Mucosa of stomach (tissue), 1 donor: ENCODE measurements around the gene CA6.
"Not testable (repeated sequence)": the region's sequence is repeated elsewhere in the genome, so short reads cannot be mapped to it uniquely, and the experiment has no call there.

Source experiments
- H3K27me3 ChIP-seq: one replicate; pipeline ENCODE4 v1.7.0; 2013; ENCODE audit warnings: mild to moderate bottlenecking, low read length; ENCODE audit not compliant: control insufficient read depth, insufficient read depth
- H3K36me3 ChIP-seq: one replicate; pipeline ENCODE4 v1.7.0; 2013; ENCODE audit warnings: low read length; ENCODE audit not compliant: control insufficient read depth, insufficient read depth
- H3K4me1 ChIP-seq: one replicate; pipeline ENCODE4 v1.7.0; 2013; ENCODE audit warnings: mild to moderate bottlenecking, low read length; ENCODE audit not compliant: control insufficient read depth, insufficient read depth
- H3K4me3 ChIP-seq: one replicate; pipeline ENCODE4 v1.7.0; 2013; ENCODE audit warnings: low read length
- H3K9ac ChIP-seq: one replicate; pipeline ENCODE4 v1.7.0; 2013; ENCODE audit warnings: mild to moderate bottlenecking, low read length, moderate library complexity
- H3K9me3 ChIP-seq: one replicate; pipeline ENCODE4 v1.7.0; 2013; ENCODE audit warnings: mild to moderate bottlenecking, low read length, moderate library complexity; ENCODE audit not compliant: control insufficient read depth
- donor health status: Pancreatic carcinoma.

The CA6 gene

GRCh38 chr1:8945568-8945967 is at the start of gene CA6:
TSS of gene CA6 (plus strand) at chr1:8945868. CDS start at chr1:8945887, 19 bp downstream.
- no peak within 1 kb of the TSS for H3K9ac ChIP-seq

GRCh38 chr1:8896775-8897174 is 48.9 kb upstream of the CA6 start:
- not testable (repeated sequence) for H3K36me3 ChIP-seq, H3K9ac ChIP-seq, H3K4me1 ChIP-seq, H3K27me3 ChIP-seq, H3K4me3 ChIP-seq, H3K9me3 ChIP-seq

More at GRCh38 chr1:8945568-8945967, at the start of gene CA6:
- Histone ChIP-seq H3K4me3 (no peak within 1 kb of the TSS), H3K9me3 (no peaks in the 10 kb centered on the region), H3K36me3 (no peaks in the 10 kb centered on the region), H3K4me1 (no peaks in the 10 kb centered on the region), H3K27me3 (no peaks in the 10 kb centered on the region)

- not testable (repeated sequence) for H3K4me1 ChIP-seq, H3K4me3 ChIP-seq, H3K27me3 ChIP-seq
Measured at GRCh38 chr1:8897505-8897904, 48.2 kb upstream of the CA6 start.

GRCh38 chr1:8898418-8898817 is 47.2 kb upstream of the CA6 start:
- H3K4me1 ChIP-seq, H3K9me3 ChIP-seq, H3K36me3 ChIP-seq, H3K4me3 ChIP-seq, H3K9ac ChIP-seq, H3K27me3 ChIP-seq: not testable (repeated sequence)

More at GRCh38 chr1:8897505-8897904, 48.2 kb upstream of the CA6 start:
- H3K9ac ChIP-seq, H3K36me3 ChIP-seq, H3K9me3 ChIP-seq: not testable (repeated sequence)

GRCh38 chr1:8899046-8899445 is 46.6 kb upstream of the CA6 start:
- Histone ChIP-seq H3K4me3 (no peak overlapping the region), H3K27me3 (no peaks in the 10 kb centered on the region), H3K9me3 (no peaks in the 10 kb centered on the region), H3K4me1 (no peaks in the 10 kb centered on the region), H3K36me3 (no peaks in the 10 kb centered on the region), H3K9ac (no peak overlapping the region)

- H3K9ac ChIP-seq, H3K4me3 ChIP-seq, H3K27me3 ChIP-seq, H3K4me1 ChIP-seq, H3K9me3 ChIP-seq, H3K36me3 ChIP-seq: not testable (repeated sequence)
Measured at GRCh38 chr1:8900684-8901083, 45.0 kb upstream of the CA6 start.

GRCh38 chr1:8902765-8903164 is 42.9 kb upstream of the CA6 start:
- Histone ChIP-seq H3K9ac (no peak overlapping the region), H3K9me3 (no peaks in the 10 kb centered on the region), H3K4me3 (no peak overlapping the region), H3K36me3 (no peaks in the 10 kb centered on the region), H3K4me1 (no peaks in the 10 kb centered on the region), H3K27me3 (no peaks in the 10 kb centered on the region)

- Histone ChIP-seq H3K4me1 (no peaks in the 10 kb centered on the region), H3K36me3 (no peaks in the 10 kb centered on the region), H3K9ac (no peak overlapping the region), H3K4me3 (no peak overlapping the region), H3K9me3 (no peaks in the 10 kb centered on the region), H3K27me3 (no peaks in the 10 kb centered on the region)
Measured at GRCh38 chr1:8903410-8903809, 42.3 kb upstream of the CA6 start.

- H3K9ac ChIP-seq, result no peak overlapping the region
- H3K9me3 ChIP-seq, result no peaks in the 10 kb centered on the region
- no peak overlapping the region for H3K4me3 ChIP-seq
- H3K27me3 ChIP-seq, result no peaks in the 10 kb centered on the region
- H3K4me1 ChIP-seq, result no peaks in the 10 kb centered on the region
- no peaks in the 10 kb centered on the region for H3K36me3 ChIP-seq
Measured at GRCh38 chr1:8903908-8904650, 41.6 kb upstream of the CA6 start.

GRCh38 chr1:8905582-8906191 is 40.0 kb upstream of the CA6 start:
- no peak overlapping the region for H3K9ac ChIP-seq
- no peaks in the 10 kb centered on the region for H3K27me3 ChIP-seq

GRCh38 chr1:8908388-8909151 is 37.1 kb upstream of the CA6 start:
- Histone ChIP-seq H3K36me3 (no peaks in the 10 kb centered on the region), H3K27me3 (no peaks in the 10 kb centered on the region), H3K9me3 (no peaks in the 10 kb centered on the region), H3K4me3 (no peak overlapping the region), H3K4me1 (no peaks in the 10 kb centered on the region), H3K9ac (no peak overlapping the region)

More at GRCh38 chr1:8905582-8906191, 40.0 kb upstream of the CA6 start:
- no peak overlapping the region for H3K4me3 ChIP-seq
- no peaks in the 10 kb centered on the region for H3K4me1 ChIP-seq
- no peaks in the 10 kb centered on the region for H3K36me3 ChIP-seq
- no peaks in the 10 kb centered on the region for H3K9me3 ChIP-seq

- H3K9me3 ChIP-seq, result no peaks in the 10 kb centered on the region
- no peaks in the 10 kb centered on the region for H3K36me3 ChIP-seq
- H3K4me1 ChIP-seq, result no peaks in the 10 kb centered on the region
- H3K27me3 ChIP-seq, result no peaks in the 10 kb centered on the region
- no peak overlapping the region for H3K9ac ChIP-seq
- no peak overlapping the region for H3K4me3 ChIP-seq
Measured at GRCh38 chr1:8910331-8910730, 35.3 kb upstream of the CA6 start.
